ENCODE results near the gene RPS18.

DNA sequence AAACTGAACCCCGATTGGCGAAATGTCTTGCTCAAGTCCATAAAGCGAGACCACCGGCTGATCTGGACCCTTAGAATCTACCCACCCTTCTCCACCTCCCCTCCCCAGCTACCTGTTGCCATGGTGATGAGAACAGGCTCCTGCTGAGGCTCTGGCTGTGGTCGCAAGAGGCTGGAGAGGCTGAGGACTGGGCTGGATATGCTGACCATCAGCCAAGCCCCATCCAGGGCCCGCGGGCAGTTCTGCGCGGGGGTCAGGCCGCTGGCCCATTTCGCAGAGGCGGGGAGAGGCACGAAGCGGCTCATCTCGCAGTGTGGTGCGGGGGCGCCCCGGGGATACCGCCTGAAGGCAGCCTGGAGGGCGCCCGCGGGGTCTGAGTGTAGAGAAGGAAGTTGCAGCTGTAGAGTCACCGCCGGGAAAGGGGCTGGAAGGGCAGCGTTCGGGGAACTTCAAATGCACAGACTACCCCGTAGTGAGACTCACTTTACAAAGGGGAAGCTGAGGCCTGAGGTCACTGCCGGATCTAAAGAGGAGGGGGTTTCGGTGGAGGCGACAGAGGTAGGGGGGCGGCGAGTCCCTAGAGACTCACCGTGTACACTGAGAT lies 41.3 kb downstream of the RPS18 start:
- TF ChIP-seq, protein P1, sequence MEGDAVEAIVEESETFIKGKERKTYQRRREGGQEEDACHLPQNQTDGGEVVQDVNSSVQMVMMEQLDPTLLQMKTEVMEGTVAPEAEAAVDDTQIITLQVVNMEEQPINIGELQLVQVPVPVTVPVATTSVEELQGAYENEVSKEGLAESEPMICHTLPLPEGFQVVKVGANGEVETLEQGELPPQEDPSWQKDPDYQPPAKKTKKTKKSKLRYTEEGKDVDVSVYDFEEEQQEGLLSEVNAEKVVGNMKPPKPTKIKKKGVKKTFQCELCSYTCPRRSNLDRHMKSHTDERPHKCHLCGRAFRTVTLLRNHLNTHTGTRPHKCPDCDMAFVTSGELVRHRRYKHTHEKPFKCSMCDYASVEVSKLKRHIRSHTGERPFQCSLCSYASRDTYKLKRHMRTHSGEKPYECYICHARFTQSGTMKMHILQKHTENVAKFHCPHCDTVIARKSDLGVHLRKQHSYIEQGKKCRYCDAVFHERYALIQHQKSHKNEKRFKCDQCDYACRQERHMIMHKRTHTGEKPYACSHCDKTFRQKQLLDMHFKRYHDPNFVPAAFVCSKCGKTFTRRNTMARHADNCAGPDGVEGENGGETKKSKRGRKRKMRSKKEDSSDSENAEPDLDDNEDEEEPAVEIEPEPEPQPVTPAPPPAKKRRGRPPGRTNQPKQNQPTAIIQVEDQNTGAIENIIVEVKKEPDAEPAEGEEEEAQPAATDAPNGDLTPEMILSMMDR (IDR thresholded peaks at IDR 0.05), result no peak
- TF ChIP-seq POLR2A (IDR thresholded peaks at IDR 0.05) (no peak), POLR2AphosphoS5 (IDR thresholded peaks at IDR 0.05; ENCODE audit: insufficient read depth in 1 of 2, low read depth in 1 of 2) (no peak)

Measured in vagina (tissue), 2 donors.